Measurements from ENCODE around the gene SLC46A1.

DNA sequence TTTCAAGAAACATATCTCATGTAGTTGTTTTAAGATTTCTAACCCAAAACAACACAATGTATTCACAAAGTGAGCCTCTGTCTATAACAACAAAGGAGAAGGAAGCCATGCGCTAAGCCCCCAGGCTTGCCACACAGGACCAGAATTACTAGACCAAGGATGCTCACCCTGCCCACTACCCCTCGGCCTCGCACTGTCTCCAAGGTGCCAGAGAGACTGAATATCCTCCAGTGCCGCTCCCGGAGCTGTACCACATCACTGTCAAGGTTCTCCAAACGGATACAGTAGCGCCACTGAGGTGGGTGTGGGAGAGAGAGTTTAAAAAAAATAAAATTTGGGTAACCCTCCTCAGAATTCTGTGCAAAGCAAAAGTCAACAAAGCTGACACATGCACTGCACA lies 55.7 kb downstream of the SLC46A1 start:
- TF ChIP-seq, protein P1, sequence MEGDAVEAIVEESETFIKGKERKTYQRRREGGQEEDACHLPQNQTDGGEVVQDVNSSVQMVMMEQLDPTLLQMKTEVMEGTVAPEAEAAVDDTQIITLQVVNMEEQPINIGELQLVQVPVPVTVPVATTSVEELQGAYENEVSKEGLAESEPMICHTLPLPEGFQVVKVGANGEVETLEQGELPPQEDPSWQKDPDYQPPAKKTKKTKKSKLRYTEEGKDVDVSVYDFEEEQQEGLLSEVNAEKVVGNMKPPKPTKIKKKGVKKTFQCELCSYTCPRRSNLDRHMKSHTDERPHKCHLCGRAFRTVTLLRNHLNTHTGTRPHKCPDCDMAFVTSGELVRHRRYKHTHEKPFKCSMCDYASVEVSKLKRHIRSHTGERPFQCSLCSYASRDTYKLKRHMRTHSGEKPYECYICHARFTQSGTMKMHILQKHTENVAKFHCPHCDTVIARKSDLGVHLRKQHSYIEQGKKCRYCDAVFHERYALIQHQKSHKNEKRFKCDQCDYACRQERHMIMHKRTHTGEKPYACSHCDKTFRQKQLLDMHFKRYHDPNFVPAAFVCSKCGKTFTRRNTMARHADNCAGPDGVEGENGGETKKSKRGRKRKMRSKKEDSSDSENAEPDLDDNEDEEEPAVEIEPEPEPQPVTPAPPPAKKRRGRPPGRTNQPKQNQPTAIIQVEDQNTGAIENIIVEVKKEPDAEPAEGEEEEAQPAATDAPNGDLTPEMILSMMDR (conservative IDR thresholded peaks at IDR 0.05; ENCODE audit: low read depth in 2 of 2), result no peak
- TF ChIP-seq, protein P2, sequence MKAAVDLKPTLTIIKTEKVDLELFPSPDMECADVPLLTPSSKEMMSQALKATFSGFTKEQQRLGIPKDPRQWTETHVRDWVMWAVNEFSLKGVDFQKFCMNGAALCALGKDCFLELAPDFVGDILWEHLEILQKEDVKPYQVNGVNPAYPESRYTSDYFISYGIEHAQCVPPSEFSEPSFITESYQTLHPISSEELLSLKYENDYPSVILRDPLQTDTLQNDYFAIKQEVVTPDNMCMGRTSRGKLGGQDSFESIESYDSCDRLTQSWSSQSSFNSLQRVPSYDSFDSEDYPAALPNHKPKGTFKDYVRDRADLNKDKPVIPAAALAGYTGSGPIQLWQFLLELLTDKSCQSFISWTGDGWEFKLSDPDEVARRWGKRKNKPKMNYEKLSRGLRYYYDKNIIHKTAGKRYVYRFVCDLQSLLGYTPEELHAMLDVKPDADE (IDR thresholded peaks at IDR 0.05), result no peak

All from GM23338 (cell line).